ENCODE results near the gene GP1BB. TPM values are rescaled to one million over a fixed set of nuclear protein-coding genes. Genes with fewer than 3 reads are reported as not detected.

Gene GP1BB
- total and polyA plus RNA-seq, 2 experiments from 2014 or later: 4.9 to 10.2 TPM

GRCh38 chr22:19737846-19738663, 14.7 kb downstream of the GP1BB start:
- TF ChIP-seq EZH2 (IDR thresholded peaks at IDR 0.05; ENCODE audit: insufficient read depth, poor library complexity, severe bottlenecking) (no peak), EZH2phosphoT487 (IDR thresholded peaks at IDR 0.05; ENCODE audit: insufficient read depth, low read depth) (no peak)
- H3K4me2 ChIP-seq (ENCODE audit: unreplicated experiment): no peak overlapping the region
- no peaks in the 10 kb centered on the region for H3K9me3 ChIP-seq (ENCODE audit: low read depth)
- WGBS, 2 experiments (ENCODE audit: low coverage in 1 of 2, low lambda C conversion rate in 2 of 2, missing lambda C conversion rate in 2 of 2): 76 to 86% methylated on average over 15 to 17 of the region's 17 CpGs
- no peak overlapping the region for H3K4me3 ChIP-seq
- H3K9me2 ChIP-seq (ENCODE audit: insufficient read depth): no peaks in the 10 kb centered on the region
- in situ Hi-C loops (cut with MboI): no loop called here
- no peaks in the 10 kb centered on the region for H4K20me1 ChIP-seq (ENCODE audit: insufficient read depth)
- no peak overlapping the region for H3K27ac ChIP-seq
- no peaks in the 10 kb centered on the region for H3K79me2 ChIP-seq (ENCODE audit: insufficient read depth)
- H3K4me1 ChIP-seq (ENCODE audit: insufficient read depth): no peaks in the 10 kb centered on the region
- H3F3A ChIP-seq (ENCODE audit: insufficient read depth): no peaks in the 10 kb centered on the region
- no peaks in the 10 kb centered on the region for H3K36me3 ChIP-seq (ENCODE audit: low read depth)
- no peaks in the 10 kb centered on the region for H3K27me3 ChIP-seq (replicated peaks; ENCODE audit: insufficient read depth)
- H2AFZ ChIP-seq: no peak overlapping the region
- DNase-seq: no peak
- no peak overlapping the region for H3K9ac ChIP-seq

DNA sequence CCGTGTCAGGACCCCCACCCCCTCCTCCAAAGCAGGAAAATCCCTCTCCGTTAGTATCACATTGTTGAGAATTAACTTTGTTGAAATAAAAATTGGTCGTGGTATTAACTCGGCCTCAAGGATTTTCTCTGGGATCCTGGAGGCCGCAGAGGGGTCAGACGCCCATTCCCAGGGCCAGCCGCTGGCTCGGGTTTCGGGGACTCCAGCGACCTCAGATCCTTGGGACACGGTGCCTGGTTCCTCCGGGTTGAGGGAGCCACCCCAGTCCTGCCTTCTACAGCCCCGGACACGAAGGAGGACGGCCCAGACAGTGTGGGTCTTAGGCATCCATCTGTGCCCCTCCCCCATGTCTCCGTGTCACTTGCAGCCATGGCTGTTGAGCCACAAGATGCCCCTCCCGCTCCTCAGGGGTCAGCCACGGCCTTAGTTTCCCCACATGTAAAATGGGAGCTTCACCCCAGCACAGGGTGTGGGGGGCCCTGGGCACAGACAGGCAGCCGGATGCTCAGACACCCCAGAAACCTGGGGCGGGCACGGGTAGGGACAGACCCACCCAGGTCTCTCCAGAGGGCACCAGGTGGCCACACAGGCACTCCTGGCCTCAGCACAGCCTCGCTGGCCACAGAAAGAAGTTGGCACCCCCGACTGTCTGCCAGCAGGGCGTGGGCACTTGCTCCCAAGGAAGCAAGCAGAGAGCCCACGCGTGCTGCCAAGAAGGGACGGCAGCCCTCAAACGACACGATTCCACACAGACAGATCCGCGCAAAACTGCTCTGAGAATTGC, 15.5 kb downstream of the GP1BB start:
- H2AFZ ChIP-seq: no peak overlapping the region

DNA sequence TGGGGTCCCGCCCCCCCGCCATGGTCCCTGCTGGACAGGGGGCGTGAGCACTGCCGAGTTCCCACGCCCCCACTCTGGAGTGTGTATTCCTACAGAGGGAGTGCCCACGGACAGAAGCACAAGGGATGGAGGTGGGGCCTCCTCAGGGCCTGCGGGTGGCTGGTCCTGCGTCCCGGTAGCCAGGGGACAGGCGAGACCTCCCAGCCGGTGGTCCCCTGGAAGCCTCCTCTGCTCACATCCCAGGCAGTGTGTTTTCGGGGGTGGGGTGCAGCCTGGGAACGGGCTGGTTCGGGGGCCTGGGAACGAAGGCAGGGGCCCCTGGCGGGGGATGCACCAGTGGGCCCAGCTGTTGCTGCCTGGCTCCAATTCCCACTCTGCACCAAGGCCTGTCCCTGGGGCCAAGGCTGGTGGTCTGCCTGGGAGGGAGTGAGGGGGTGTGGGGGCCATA, 16.1 kb downstream of the GP1BB start:
- TF ChIP-seq EZH2 (IDR thresholded peaks at IDR 0.05; ENCODE audit: insufficient read depth, poor library complexity, severe bottlenecking) (no peak), EZH2phosphoT487 (IDR thresholded peaks at IDR 0.05; ENCODE audit: insufficient read depth, low read depth) (no peak)
- H3K79me2 ChIP-seq (ENCODE audit: insufficient read depth): no peaks in the 10 kb centered on the region
- no peaks in the 10 kb centered on the region for H3K4me1 ChIP-seq (ENCODE audit: insufficient read depth)
- H2AFZ ChIP-seq: no peak overlapping the region
- no peak overlapping the region for H3K27ac ChIP-seq
- H4K20me1 ChIP-seq (ENCODE audit: insufficient read depth): no peaks in the 10 kb centered on the region
- H3K4me2 ChIP-seq (ENCODE audit: unreplicated experiment): no peak overlapping the region
- no peaks in the 10 kb centered on the region for H3K27me3 ChIP-seq (replicated peaks; ENCODE audit: insufficient read depth)
- H3K9ac ChIP-seq: no peak overlapping the region
- in situ Hi-C loops (cut with MboI): no loop called here
- no peak for DNase-seq
- no peaks in the 10 kb centered on the region for H3K9me2 ChIP-seq (ENCODE audit: insufficient read depth)
- no peaks in the 10 kb centered on the region for H3K9me3 ChIP-seq (ENCODE audit: low read depth)
- no peaks in the 10 kb centered on the region for H3F3A ChIP-seq (ENCODE audit: insufficient read depth)
- no peak overlapping the region for H3K4me3 ChIP-seq
- H3K36me3 ChIP-seq (ENCODE audit: low read depth): no peaks in the 10 kb centered on the region
- WGBS, 2 experiments (ENCODE audit: low coverage in 1 of 2, low lambda C conversion rate in 2 of 2, missing lambda C conversion rate in 2 of 2): 51 to 65% methylated on average over 13 to 15 of the region's 16 CpGs

More for the DNA sequence above, 15.5 kb downstream of the GP1BB start:
- 51 to 57% methylated on average over 28 to 30 of the region's 31 CpGs for WGBS, 2 experiments (ENCODE audit: low coverage in 1 of 2, low lambda C conversion rate in 2 of 2, missing lambda C conversion rate in 2 of 2)
- Histone ChIP-seq H3K9ac (no peak overlapping the region), H3K9me2 (ENCODE audit: insufficient read depth) (no peaks in the 10 kb centered on the region), H3K4me2 (ENCODE audit: unreplicated experiment) (no peak overlapping the region), H3K36me3 (ENCODE audit: low read depth) (no peaks in the 10 kb centered on the region), H3K27me3 (replicated peaks; ENCODE audit: insufficient read depth) (no peaks in the 10 kb centered on the region), H3K4me1 (ENCODE audit: insufficient read depth) (no peaks in the 10 kb centered on the region), H3F3A (ENCODE audit: insufficient read depth) (no peaks in the 10 kb centered on the region), H4K20me1 (ENCODE audit: insufficient read depth) (no peaks in the 10 kb centered on the region), H3K79me2 (ENCODE audit: insufficient read depth) (no peaks in the 10 kb centered on the region), H3K4me3 (no peak overlapping the region), H3K27ac (no peak overlapping the region), H3K9me3 (ENCODE audit: low read depth) (no peaks in the 10 kb centered on the region)
- TF ChIP-seq EZH2phosphoT487 (IDR thresholded peaks at IDR 0.05; ENCODE audit: insufficient read depth, low read depth) (no peak), EZH2 (IDR thresholded peaks at IDR 0.05; ENCODE audit: insufficient read depth, poor library complexity, severe bottlenecking) (no peak)
- in situ Hi-C loops (cut with MboI): no loop called here
- DNase-seq: no peak

GRCh38 chr22:19739911-19740449, 16.6 kb downstream of the GP1BB start:
- no peaks in the 10 kb centered on the region for H3K9me3 ChIP-seq (ENCODE audit: low read depth)
- H3K4me2 ChIP-seq (ENCODE audit: unreplicated experiment): no peak overlapping the region
- no peaks in the 10 kb centered on the region for H3K79me2 ChIP-seq (ENCODE audit: insufficient read depth)
- H4K20me1 ChIP-seq (ENCODE audit: insufficient read depth): no peaks in the 10 kb centered on the region
- H3K9ac ChIP-seq: no peak overlapping the region
- TF ChIP-seq EZH2 (IDR thresholded peaks at IDR 0.05; ENCODE audit: insufficient read depth, poor library complexity, severe bottlenecking): no peak
- TF ChIP-seq EZH2phosphoT487 (IDR thresholded peaks at IDR 0.05; ENCODE audit: insufficient read depth, low read depth): no peak
- H2AFZ ChIP-seq: no peak overlapping the region
- H3K4me3 ChIP-seq: no peak overlapping the region
- H3K36me3 ChIP-seq (ENCODE audit: low read depth): no peaks in the 10 kb centered on the region
- in situ Hi-C loops (cut with MboI): no loop called here
- no peaks in the 10 kb centered on the region for H3K27me3 ChIP-seq (replicated peaks; ENCODE audit: insufficient read depth)
- no peak overlapping the region for H3K27ac ChIP-seq
- no peak for DNase-seq
- 82 to 83% methylated on average over 6 to 7 of the region's 7 CpGs for WGBS, 2 experiments (ENCODE audit: low coverage in 1 of 2, low lambda C conversion rate in 2 of 2, missing lambda C conversion rate in 2 of 2)
- H3K9me2 ChIP-seq (ENCODE audit: insufficient read depth): no peaks in the 10 kb centered on the region
- H3K4me1 ChIP-seq (ENCODE audit: insufficient read depth): no peaks in the 10 kb centered on the region
- H3F3A ChIP-seq (ENCODE audit: insufficient read depth): no peaks in the 10 kb centered on the region
